K562 (cell line): ENCODE results near the gene ESPL1. TPM values are rescaled to one million over a fixed set of nuclear protein-coding genes. Genes with fewer than 3 reads are reported as not detected.

ENCODE experiments used
- ATAC-seq: fragments of 200-7000 bp; cut with Tn5 transposase; 3 replicates; pipeline ENCODE4 v1.9.1; 2020; ENCODE audit warnings: moderate library complexity
- BruUV-seq: library from RNA; stranded (reverse); fragments of 400-500 nt; replicated peaks from 2 replicates; lab custom pipeline; 2021; lab: Mats Ljungman, UMichigan
- CTCF ChIA-PET: fragments of 300-600 bp; formaldehyde crosslinking; extraction: SDS; loops from one replicate; lab custom pipeline; 2021; ENCODE audit warnings: low intra/inter-chr PET ratio; lab: Yijun Ruan, JAX
- POLR2A ChIA-PET: fragments of 300-600, 350-650 bp; sonication (Branson Sonifier 250); formaldehyde crosslinking; extraction: SDS; loops from one replicate; lab custom pipeline; 2021; ENCODE audit warnings: antibody characterized with exemption, inconsistent platforms; lab: Yijun Ruan, JAX
- DNase-seq, 4 experiments: peaks; one replicate each; pipeline versions ENCODE4 v3.0.0 to v3.0.0-alpha.2; 2011 to 2018; ENCODE audit warnings: low spot score in 3 of 4, mixed read lengths in 3 of 4; ENCODE audit errors: extremely low read depth in 1 of 4
- FAIRE-seq: peaks from 2 replicates; lab custom pipeline; 2011; peaks lifted over from hg19 to GRCh38; lab: Jason Lieb, UNC
- H2AFZ ChIP-seq: 2 replicates; pipeline ENCODE4 v1.6.0; 2011; ENCODE audit warnings: low read depth, low read length, control low read depth, inconsistent platforms
- H3K27ac ChIP-seq: fragments of 200-600 bp; 3 replicates; pipeline ENCODE4 v1.8.0; 2011; ENCODE audit warnings: low read depth, mild to moderate bottlenecking, control low read depth, inconsistent platforms, low read length, moderate library complexity, mixed read lengths; ENCODE audit errors: extremely low read depth
- H3K27me3 ChIP-seq, 2 experiments: fragments of 300-600 bp in 1 of 2; 2 replicates in 1 of 2; 3 replicates in 1 of 2; pipeline versions ENCODE4 v1.6.0 to v1.8.0; 2011; ENCODE audit warnings: inconsistent platforms in 2 of 2, low read length in 2 of 2, mild to moderate bottlenecking in 1 of 2, mixed read lengths in 1 of 2, moderate library complexity in 1 of 2; ENCODE audit not compliant: control insufficient read depth in 2 of 2, insufficient read depth in 2 of 2
- H3K36me3 ChIP-seq: fragments of 300-600 bp; 3 replicates; pipeline ENCODE4 v1.8.0; 2011; ENCODE audit warnings: mild to moderate bottlenecking, low read length, inconsistent platforms; ENCODE audit not compliant: control insufficient read depth, insufficient read depth
- H3K4me1 ChIP-seq, 2 experiments: fragments of 200-600 bp in 1 of 2; replicated peaks in 1 of 2; 2 replicates in 1 of 2; 3 replicates in 1 of 2; pipeline versions ENCODE4 v1.5.1 to v1.8.0; 2011; ENCODE audit warnings: inconsistent platforms in 2 of 2, low read length in 2 of 2, mild to moderate bottlenecking in 1 of 2, mixed read lengths in 1 of 2, moderate library complexity in 1 of 2; ENCODE audit not compliant: control insufficient read depth in 2 of 2, insufficient read depth in 2 of 2
- H3K4me2 ChIP-seq: 2 replicates; pipeline ENCODE4 v1.6.1; 2011; ENCODE audit warnings: low read length, control low read depth, inconsistent platforms, mixed read lengths; ENCODE audit not compliant: insufficient read depth
- H3K4me3 ChIP-seq: fragments of 200-600 bp; sonication (generic), shearing (Covaris generic); 2 replicates; pipeline ENCODE4 v1.5.1; 2016; ENCODE audit warnings: control low read depth, inconsistent platforms
- H3K79me2 ChIP-seq: fragments of 200-600 bp; 3 replicates; pipeline ENCODE4 v1.8.0; 2011; ENCODE audit warnings: low read length, inconsistent platforms; ENCODE audit not compliant: control insufficient read depth, insufficient read depth
- H3K9ac ChIP-seq, 2 experiments: 2 replicates each; pipeline versions ENCODE4 v1.6.0 to v1.6.1; 2011; ENCODE audit warnings: low read depth in 2 of 2, low read length in 2 of 2, control low read depth in 1 of 2, inconsistent platforms in 1 of 2, mild to moderate bottlenecking in 1 of 2, mixed read lengths in 1 of 2; ENCODE audit not compliant: insufficient read depth in 1 of 2
- H3K9me1 ChIP-seq: one replicate; pipeline ENCODE4 v1.6.0; 2011; ENCODE audit warnings: inconsistent platforms, mild to moderate bottlenecking, low read length, moderate library complexity; ENCODE audit not compliant: control insufficient read depth, insufficient read depth
- H3K9me3 ChIP-seq: replicated peaks from 2 replicates; pipeline ENCODE4 v1.5.1; 2011; ENCODE audit warnings: low read depth, low read length, inconsistent platforms; ENCODE audit not compliant: control insufficient read depth, insufficient read depth
- H4K20me1 ChIP-seq: replicated peaks from 2 replicates; pipeline ENCODE4 v1.6.1; 2011; ENCODE audit warnings: low read length, inconsistent platforms, mixed read lengths; ENCODE audit not compliant: control insufficient read depth, insufficient read depth
- CEBPG ChIP-seq, 3 experiments: fragments of 200-800 bp in 1 of 3; sonication (Bioruptor generic) in 1 of 3; sonication (generic) in 1 of 3; formaldehyde crosslinking in 1 of 3; IDR thresholded peaks in 2 of 3; conservative IDR thresholded peaks in 1 of 3; 2 replicates each; pipeline versions ENCODE4 v1.6.1 to v1.8.0; 2016 to 2022; ENCODE audit warnings: missing compliant biosample characterization in 2 of 3, missing genetic modification characterization in 2 of 3, mild to moderate bottlenecking in 1 of 3, missing genetic modification reagents in 1 of 3
- CREBBP ChIP-seq: IDR thresholded peaks from one replicate; pipeline ENCODE4 v1.6.1; 2012; ENCODE audit warnings: low read depth, mild to moderate bottlenecking, control low read depth, inconsistent platforms, low read length
- GATAD2A ChIP-seq: fragments of 450-650 bp; IDR thresholded peaks from 2 replicates; pipeline ENCODE4 v1.6.1; 2017
- JUN ChIP-seq, 2 experiments: sonication (generic) in 1 of 2; formaldehyde crosslinking in 1 of 2; IDR thresholded peaks; 2 replicates each; pipeline versions ENCODE4 v1.6.1 to v1.8.0; 2012 to 2022; ENCODE audit warnings: borderline replicate concordance in 2 of 2, mild to moderate bottlenecking in 2 of 2, improper control_type of control experiment in 1 of 2, low read depth in 1 of 2, low read length in 1 of 2, missing genetic modification reagents in 1 of 2
- MAZ ChIP-seq, 2 experiments: fragments of 450-650 bp in 1 of 2; sonication (generic) in 1 of 2; formaldehyde crosslinking; IDR thresholded peaks in 1 of 2; conservative IDR thresholded peaks in 1 of 2; 2 replicates each; pipeline versions ENCODE4 v1.4.0 to v1.5.0; 2020; ENCODE audit warnings: mild to moderate bottlenecking in 1 of 2, missing genetic modification reagents in 1 of 2
- MEF2D ChIP-seq: conservative IDR thresholded peaks from 2 replicates; pipeline ENCODE4 v1.6.1; 2016; ENCODE audit warnings: low read depth, missing genetic modification characterization, missing compliant biosample characterization
- MLLT1 ChIP-seq, 2 experiments: fragments of 450-650 bp; IDR thresholded peaks; 2 replicates each; pipeline ENCODE4 v1.6.1; 2016
- NRF1 ChIP-seq, 2 experiments: fragments of 450-650 bp; IDR thresholded peaks in 1 of 2; conservative IDR thresholded peaks in 1 of 2; 2 replicates each; pipeline ENCODE4 v1.6.1; 2014; ENCODE audit warnings: mild to moderate bottlenecking in 2 of 2
- SAP30 ChIP-seq: fragments of 200-600 bp; sonication (generic); IDR thresholded peaks from 2 replicates; pipeline ENCODE4 v1.6.1; 2012; ENCODE audit warnings: borderline replicate concordance, low read depth, mild to moderate bottlenecking, moderate library complexity, low read length, control low read depth, inconsistent platforms; ENCODE audit not compliant: insufficient read depth, poor library complexity, severe bottlenecking
- TAF15 ChIP-seq: fragments of 200-400 bp; formaldehyde crosslinking; IDR thresholded peaks from 2 replicates; pipeline ENCODE4 v1.6.1; 2017; ENCODE audit warnings: mild to moderate bottlenecking, low read depth, low read length, moderate library complexity
- THAP12 ChIP-seq: fragments of 250-450 bp; sonication (Bioruptor Pico); IDR thresholded peaks from 2 replicates; pipeline ENCODE4 v1.9.0; 2021; ENCODE audit warnings: mild to moderate bottlenecking, inconsistent platforms
- ZBTB8A ChIP-seq: fragments of 450-650 bp; IDR thresholded peaks from 2 replicates; pipeline ENCODE4 v1.6.1; 2018; ENCODE audit warnings: mild to moderate bottlenecking, moderate library complexity; ENCODE audit not compliant: partially characterized antibody
- ZNF274 ChIP-seq: IDR thresholded peaks from 2 replicates; pipeline ENCODE4 v1.6.1; 2011; ENCODE audit warnings: low read depth, mild to moderate bottlenecking, low read length, moderate library complexity, borderline replicate concordance
- WGBS: fragments of 100-300 bp; shearing (Covaris generic); methylation state at CpG from one replicate; pipeline ENCODE4 v1.1.6; 2016; ENCODE audit warnings: low coverage, mixed read lengths; ENCODE audit not compliant: insufficient coverage; ENCODE audit errors: missing lambda C conversion rate; 5-methylcytosine and 5-hydroxymethylcytosine counted together
- in situ Hi-C: fragments of 300-500 bp; cut with MboI; formaldehyde crosslinking; loops from 4 replicates; pipeline ENCODE4 v1.15.0; 2018; ENCODE audit warnings: inconsistent platforms, mixed read lengths
- intact Hi-C: fragments of 100-400 bp; cut with micrococcal nuclease; formaldehyde crosslinking; loops from 2 replicates; pipeline ENCODE4 v1.14.2; 2022
- polyA plus RNA-seq, 8 experiments: library from polyadenylated mRNA; depleted of rRNA in 4 of 8; stranded (reverse) in 5 of 8; unstranded in 3 of 8; fragments of >200 nt; fragmentation: Nextera tagmentation in 2 of 8; fragmentation: Illumina TruSeq in 1 of 8; extraction: Ambion mirVana in 2 of 8; extraction: Trizol in 1 of 8; gene quantifications; 2 replicates each; pipeline versions ENCODE4 v1.2.1 to v1.2.3, GENCODE V29; 2011 to 2014; ENCODE audit warnings: inconsistent platforms in 1 of 8, missing spikeins in 1 of 8
- total RNA-seq, 7 experiments: library from RNA; depleted of rRNA in 6 of 7; stranded (reverse); fragments of >200 nt in 6 of 7; fragmentation: Illumina TruSeq in 2 of 7; extraction: Trizol in 2 of 7; gene quantifications; 2 replicates each; pipeline versions ENCODE4 v1.2.1 to v1.2.3, GENCODE V29; 2011 to 2021; ENCODE audit warnings: low replicate concordance in 1 of 7

The ESPL1 gene
- total and polyA plus RNA-seq, 9 of the 15 experiments (the other 6 are each of a cell fraction or from before 2014, with no cell fraction given) = 1.2 to 55.0 (median 18.7) TPM

DNA sequence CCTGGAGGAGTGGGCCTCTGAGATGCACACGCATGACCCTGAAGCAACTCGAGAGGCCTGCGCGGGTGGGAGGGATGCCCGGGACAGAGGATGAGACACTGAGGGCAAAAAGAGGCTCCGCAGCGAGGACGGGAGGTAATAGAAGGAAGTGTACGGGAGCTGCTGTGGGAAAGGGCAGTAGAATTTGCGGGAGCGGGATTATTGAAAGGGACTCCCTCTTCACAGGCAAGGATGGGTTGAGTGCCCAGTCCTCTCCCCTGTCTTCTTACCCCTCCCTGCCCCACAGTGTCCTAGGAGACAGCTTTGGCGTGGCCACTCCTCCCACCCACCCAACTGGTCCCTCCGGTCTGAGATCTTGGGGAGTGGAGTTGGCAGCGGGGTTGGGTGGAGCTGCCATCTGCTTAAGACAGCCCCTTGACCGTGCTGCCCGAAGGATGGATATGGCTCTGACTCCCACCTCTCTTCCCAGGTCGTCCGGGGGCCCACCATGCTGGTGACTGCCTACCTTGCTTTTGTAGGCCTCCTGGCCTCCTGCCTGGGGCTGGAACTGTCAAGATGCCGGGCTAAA lies 15.7 kb upstream of the ESPL1 start:
- CTCF ChIA-PET = interaction anchor here (0.6 kb wide), 1 partner anchor 178 kb away, joined by 4 read pairs; no protein-coding TSS in a partner anchor
- Histone ChIP-seq H3K4me1 (peaks cover 23 to 29% of the 10 kb centered on the region in 2 experiments; a peak in 4 of 5 replicates), H3K9me1 (no peaks in the 10 kb centered on the region), H3K36me3 (peaks cover 19% of the 10 kb centered on the region; the same call in 2 of the 3 replicates), H4K20me1 (no peaks in the 10 kb centered on the region), H3K79me2 (peaks cover 27% of the 10 kb centered on the region), H2AFZ (peak overlapping the region; percentile 87), H3K9me3 (no peaks in the 10 kb centered on the region), H3K9ac (peak overlapping the region; percentile 81 to 98), H3K4me2 (peak overlapping the region; percentile 97), H3K27me3 (no peaks in the 10 kb centered on the region), H3K27ac (peak overlapping the region; percentile 69), H3K4me3 (peak overlapping the region; percentile 96)
- 1% methylated on average over 19 of the region's 19 CpGs for WGBS
- ATAC-seq = peak; percentile 3
- in situ Hi-C loops = no loop called here
- POLR2A ChIA-PET = interaction anchor here (0.5 to 3.0 kb wide), 4 partner anchors 15 to 47 kb away, joined by 3 to 9 read pairs (median 3); partner anchors contain the start of gene ESPL1
- no peak for FAIRE-seq
- intact Hi-C loops = no loop called here
- BruUV-seq = TSS peak; percentile 68
- peak in 2 of 4 experiments; percentile 68 for DNase-seq
- no peak for TF ChIP-seq ZNF274
- TF ChIP-seq ZBTB8A = no peak
- TF ChIP-seq JUN (IDR thresholded peaks at IDR 0.05; ENCODE audit: borderline replicate concordance, low read depth, low read length) = no peak
- TF ChIP-seq JUN (CRISPR knock-in tag; IDR thresholded peaks at IDR 0.05; ENCODE audit: borderline replicate concordance) = no peak
- 0 out of 2 replicates have a peak, but pooled peaks have one; percentile 39 for TF ChIP-seq CEBPG (CRISPR knock-in tag; IDR thresholded peaks at IDR 0.05)
- no peak for TF ChIP-seq CEBPG (tag; conservative IDR thresholded peaks at IDR 0.05 in 1 of 2, IDR thresholded peaks at IDR 0.05 in 1 of 2)
- TF ChIP-seq NRF1 (conservative IDR thresholded peaks at IDR 0.05 in 1 of 2, IDR thresholded peaks at IDR 0.05 in 1 of 2) = peak; percentile 49 to 61; a peak in 1 of 4 replicates
- no peak for TF ChIP-seq MEF2D
- no peak for TF ChIP-seq GATAD2A
- peak; percentile 5 for TF ChIP-seq SAP30
- peak; percentile 34; the same call in 1 of the 2 replicates for TF ChIP-seq THAP12
- no peak for TF ChIP-seq MLLT1 (IDR thresholded peaks at IDR 0.05)
- no peak for TF ChIP-seq CREBBP
- TF ChIP-seq MAZ (CRISPR knock-in tag; conservative IDR thresholded peaks at IDR 0.05 in 1 of 2, IDR thresholded peaks at IDR 0.05 in 1 of 2) = peak in 1 of 2 experiments; percentile 5; a peak in 1 of 4 replicates
- no peak for TF ChIP-seq TAF15
